ENCODE measurements around the gene SARDH. TPM values are rescaled to one million over a fixed set of nuclear protein-coding genes. Genes with fewer than 3 reads are reported as not detected.

SARDH gene
- total RNA-seq, 1 donor from 2014 or later, result 5.1 TPM

DNA sequence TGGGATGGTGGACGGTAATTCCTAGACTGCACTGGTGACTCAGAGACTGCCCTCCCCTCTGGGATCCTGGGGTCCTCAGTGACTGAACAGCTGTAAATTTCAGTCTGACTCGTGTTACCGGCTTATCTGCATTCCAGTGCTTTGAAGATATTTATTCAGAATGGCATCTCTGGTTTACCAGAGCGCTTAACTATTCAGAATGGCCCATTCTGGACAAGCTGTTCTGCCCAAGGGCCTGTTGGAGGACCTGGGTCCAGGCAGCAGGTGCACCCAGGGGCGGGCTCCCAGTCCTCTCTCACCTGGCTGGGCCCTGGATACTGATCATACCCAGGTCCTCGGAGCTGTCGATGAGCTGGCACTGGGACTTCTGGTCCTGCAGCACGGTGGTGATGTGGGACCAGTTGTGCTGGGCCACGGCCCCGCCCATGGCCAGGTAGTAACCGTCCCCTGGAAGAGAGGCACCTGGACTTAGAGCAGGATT lies 48.0 kb downstream of the SARDH start:
- no peaks in the 10 kb centered on the region for H3K9me3 Mint-ChIP-seq (ENCODE audit: low read depth)
- peaks cover 21% of the 10 kb centered on the region for H3K4me1 Mint-ChIP-seq (ENCODE audit: low read depth)
- peak overlapping the region; percentile 59 for H3K27ac Mint-ChIP-seq
- no peak overlapping the region for H3K4me3 Mint-ChIP-seq (ENCODE audit: low read depth)
- DNase-seq (ENCODE audit: low spot score, unreplicated experiment), result no peak
- no peaks in the 10 kb centered on the region for H3K36me3 Mint-ChIP-seq (ENCODE audit: insufficient read depth)
- TF ChIP-seq, protein P1, sequence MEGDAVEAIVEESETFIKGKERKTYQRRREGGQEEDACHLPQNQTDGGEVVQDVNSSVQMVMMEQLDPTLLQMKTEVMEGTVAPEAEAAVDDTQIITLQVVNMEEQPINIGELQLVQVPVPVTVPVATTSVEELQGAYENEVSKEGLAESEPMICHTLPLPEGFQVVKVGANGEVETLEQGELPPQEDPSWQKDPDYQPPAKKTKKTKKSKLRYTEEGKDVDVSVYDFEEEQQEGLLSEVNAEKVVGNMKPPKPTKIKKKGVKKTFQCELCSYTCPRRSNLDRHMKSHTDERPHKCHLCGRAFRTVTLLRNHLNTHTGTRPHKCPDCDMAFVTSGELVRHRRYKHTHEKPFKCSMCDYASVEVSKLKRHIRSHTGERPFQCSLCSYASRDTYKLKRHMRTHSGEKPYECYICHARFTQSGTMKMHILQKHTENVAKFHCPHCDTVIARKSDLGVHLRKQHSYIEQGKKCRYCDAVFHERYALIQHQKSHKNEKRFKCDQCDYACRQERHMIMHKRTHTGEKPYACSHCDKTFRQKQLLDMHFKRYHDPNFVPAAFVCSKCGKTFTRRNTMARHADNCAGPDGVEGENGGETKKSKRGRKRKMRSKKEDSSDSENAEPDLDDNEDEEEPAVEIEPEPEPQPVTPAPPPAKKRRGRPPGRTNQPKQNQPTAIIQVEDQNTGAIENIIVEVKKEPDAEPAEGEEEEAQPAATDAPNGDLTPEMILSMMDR (IDR thresholded peaks at IDR 0.05; ENCODE audit: unreplicated experiment), result no peak
- no peaks in the 10 kb centered on the region for H3K27me3 Mint-ChIP-seq

DNA sequence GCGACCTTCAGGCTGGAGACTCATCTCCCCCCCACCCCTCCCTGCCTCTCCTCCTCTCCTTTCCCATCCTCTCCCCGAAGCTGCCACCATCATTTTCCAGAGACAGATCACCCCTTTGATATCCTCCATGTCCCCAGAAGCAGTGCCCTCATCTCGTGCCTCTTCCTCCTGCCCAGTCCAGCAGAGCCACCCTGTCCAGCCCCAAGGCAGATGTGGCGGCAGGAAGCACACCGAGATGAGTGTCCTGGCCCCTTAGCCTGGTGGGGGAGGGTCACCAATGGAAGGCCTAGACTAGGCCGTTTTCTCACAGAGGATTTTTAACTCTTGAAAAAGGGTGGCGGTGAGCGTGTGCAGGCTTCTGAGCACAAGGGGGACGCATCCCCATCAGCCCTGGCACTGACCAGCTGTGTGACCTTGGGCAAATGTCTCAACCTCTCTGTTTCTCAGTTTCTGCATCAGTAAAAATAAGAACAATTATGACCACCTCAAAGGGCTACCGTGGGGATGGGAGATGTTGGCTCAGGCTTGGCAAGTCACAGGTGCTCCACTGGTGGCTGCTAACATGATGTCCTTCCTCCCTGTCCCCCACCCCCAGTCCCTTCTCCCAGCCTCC lies 48.9 kb downstream of the SARDH start:
- TF ChIP-seq, protein P1 (IDR thresholded peaks at IDR 0.05; ENCODE audit: unreplicated experiment), result no peak
- DNase-seq (ENCODE audit: low spot score, unreplicated experiment), result no peak
- H3K36me3 Mint-ChIP-seq (ENCODE audit: insufficient read depth), result no peaks in the 10 kb centered on the region
- H3K9me3 Mint-ChIP-seq (ENCODE audit: low read depth), result no peaks in the 10 kb centered on the region
- H3K27ac Mint-ChIP-seq, result no peak overlapping the region
- H3K4me1 Mint-ChIP-seq (ENCODE audit: low read depth), result peaks cover 21% of the 10 kb centered on the region
- H3K4me3 Mint-ChIP-seq (ENCODE audit: low read depth), result no peak overlapping the region
- H3K27me3 Mint-ChIP-seq, result no peaks in the 10 kb centered on the region

DNA sequence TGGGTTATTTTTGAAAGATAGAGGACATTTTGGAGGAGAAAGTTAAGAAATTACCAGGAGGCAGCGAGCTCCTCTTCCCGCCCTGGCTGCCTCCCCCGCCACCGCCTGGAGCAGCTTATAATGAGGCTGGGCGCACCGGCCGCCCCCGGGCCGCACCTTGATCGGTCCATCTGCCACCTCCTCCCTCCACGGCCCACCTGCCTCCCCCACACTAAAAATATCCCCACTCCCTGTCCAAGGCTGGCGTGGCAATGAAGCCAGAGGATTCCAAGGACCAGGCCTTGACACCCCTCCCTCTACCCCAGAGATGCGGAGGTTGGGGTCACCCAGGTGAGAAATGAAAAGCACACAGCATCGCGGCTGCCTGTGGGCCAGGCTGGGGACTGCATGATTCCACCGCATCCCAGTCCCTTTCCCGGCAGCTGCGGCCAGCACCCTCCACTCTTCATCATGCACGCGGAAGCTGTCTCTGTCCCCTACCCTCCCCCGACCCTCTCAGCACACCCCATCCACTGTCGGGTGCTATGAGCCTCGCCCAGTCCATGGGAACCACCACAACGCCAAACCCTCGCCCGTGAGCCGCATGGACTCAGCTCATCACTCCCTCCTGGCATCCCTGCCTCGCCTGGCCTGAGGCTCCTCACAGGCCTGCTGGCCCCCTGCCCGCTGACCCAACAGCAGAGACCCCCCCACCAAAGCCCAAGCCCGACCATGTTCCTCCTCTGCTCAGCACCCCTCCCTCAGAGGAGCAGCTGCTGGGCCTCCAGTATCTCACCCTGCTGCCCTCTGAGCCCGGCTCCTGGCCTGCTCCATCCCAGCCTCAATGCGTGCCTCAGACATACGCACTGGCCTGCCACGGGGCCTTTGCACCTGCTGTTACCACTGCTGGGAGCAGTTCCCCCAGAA lies 50.0 kb downstream of the SARDH start:
- Mint-ChIP-seq H3K9me3 (ENCODE audit: low read depth) (no peaks in the 10 kb centered on the region), H3K4me3 (ENCODE audit: low read depth) (no peak overlapping the region), H3K4me1 (ENCODE audit: low read depth) (peaks cover 21% of the 10 kb centered on the region), H3K27ac (no peak overlapping the region), H3K36me3 (ENCODE audit: insufficient read depth) (no peaks in the 10 kb centered on the region), H3K27me3 (no peaks in the 10 kb centered on the region)
- no peak for DNase-seq (ENCODE audit: low spot score, unreplicated experiment)
- TF ChIP-seq, protein P1 (IDR thresholded peaks at IDR 0.05; ENCODE audit: unreplicated experiment), result no peak

DNA sequence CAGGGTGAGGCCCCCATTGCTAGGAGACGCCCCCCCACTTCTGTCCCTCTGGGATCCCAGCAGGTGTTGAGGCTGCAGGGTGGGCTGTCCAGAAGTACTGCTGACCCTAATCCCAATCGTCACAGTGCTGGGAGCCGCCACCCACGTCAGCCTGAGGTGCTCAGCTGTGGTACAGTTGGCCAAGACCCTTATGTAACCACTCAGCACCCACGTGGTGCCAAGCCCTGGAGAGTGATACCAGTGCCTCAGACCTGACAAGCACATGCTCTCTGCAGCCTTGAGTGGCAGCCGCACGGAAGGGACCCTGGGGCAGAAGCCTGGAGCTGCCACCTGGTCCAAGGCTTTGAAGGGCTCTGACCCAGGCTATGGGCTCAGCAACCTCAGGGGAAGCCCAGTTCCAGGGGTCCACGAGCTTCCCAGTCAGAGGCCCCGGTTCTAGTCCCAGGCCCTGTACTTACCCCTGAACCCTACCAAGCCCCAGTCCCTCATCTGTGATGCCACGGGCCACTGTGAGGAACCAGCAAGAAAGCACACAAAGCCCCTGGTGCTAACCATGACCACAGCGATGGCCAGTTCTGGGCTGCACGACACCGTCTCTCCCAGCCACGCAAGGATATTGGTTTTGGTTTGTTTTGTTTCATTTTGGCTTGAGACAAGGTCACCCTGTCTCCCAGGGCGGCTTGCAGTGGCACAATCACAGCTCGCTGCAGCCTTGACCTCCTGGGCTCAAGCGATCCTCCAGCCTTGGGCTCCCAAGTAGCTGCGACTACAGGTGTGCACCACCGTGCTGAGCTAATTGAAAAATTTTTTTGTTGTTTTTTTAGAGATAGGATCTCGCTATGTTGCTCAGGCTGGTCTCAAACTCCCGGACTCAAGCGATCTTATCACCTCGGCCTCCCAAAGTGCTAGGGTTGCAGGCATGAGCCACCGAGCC lies 51.2 kb downstream of the SARDH start:
- Mint-ChIP-seq H3K4me3 (ENCODE audit: low read depth) (no peak overlapping the region), H3K36me3 (ENCODE audit: insufficient read depth) (no peaks in the 10 kb centered on the region), H3K27ac (no peak overlapping the region)

More for the DNA sequence above, 51.2 kb downstream of the SARDH start:
- Mint-ChIP-seq H3K4me1 (ENCODE audit: low read depth) (peaks cover 19% of the 10 kb centered on the region), H3K27me3 (no peaks in the 10 kb centered on the region), H3K9me3 (ENCODE audit: low read depth) (no peaks in the 10 kb centered on the region)
- no peak for DNase-seq (ENCODE audit: low spot score, unreplicated experiment)
- TF ChIP-seq, protein P1 (IDR thresholded peaks at IDR 0.05; ENCODE audit: unreplicated experiment), result no peak
